GM21723 (cell line): ENCODE measurements around the gene SLC25A13.
A peak's percentile ranks its signal among the peaks of the same experiment; 100 is the strongest.

Source experiments
- ATAC-seq: cut with Tn5 transposase; IDR thresholded peaks from one replicate; pipeline ENCODE4 v1.9.1; 2021; ENCODE audit warnings: mild to moderate bottlenecking, moderate library complexity; ENCODE audit not compliant: unreplicated experiment

SLC25A13 gene

GRCh38 chr7:96322847-96323461 is 1.1 kb upstream of the SLC25A13 start:
- no peak for ATAC-seq

GRCh38 chr7:96322373-96322695 is 436 bp upstream of the SLC25A13 start:
- ATAC-seq = no peak

DNA sequence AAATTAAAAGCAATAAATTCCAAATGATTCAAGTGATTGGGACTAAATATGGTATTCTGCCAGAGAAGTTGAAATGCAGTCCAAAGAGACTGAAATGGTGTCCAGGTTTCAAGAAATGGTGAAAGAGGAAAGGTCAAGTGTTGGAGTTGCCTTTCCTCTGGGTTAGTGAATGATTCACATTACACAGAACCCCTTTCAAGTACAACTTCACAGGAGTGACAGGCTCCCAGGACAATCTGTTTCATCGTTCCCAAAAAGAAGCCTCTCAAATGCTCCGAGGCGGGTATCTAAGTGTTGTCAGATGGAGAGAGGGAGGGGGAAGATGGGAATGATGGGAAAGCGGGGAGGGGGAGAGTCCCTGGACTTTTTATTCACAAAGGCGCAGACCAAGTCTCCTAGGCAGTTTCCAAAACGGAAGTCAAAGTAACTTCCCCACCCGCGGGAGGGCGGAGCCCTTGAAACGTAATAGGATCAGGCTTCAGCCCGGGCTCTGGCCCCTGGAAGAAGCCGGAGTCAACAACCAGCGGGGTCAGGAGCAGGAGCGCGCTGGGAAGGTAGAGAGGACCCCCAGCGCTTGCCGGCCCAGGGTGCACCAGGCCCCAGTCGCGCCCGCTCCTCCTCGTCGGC is 754 bp downstream of the SLC25A13 start:
- peak; percentile 59 for ATAC-seq

DNA sequence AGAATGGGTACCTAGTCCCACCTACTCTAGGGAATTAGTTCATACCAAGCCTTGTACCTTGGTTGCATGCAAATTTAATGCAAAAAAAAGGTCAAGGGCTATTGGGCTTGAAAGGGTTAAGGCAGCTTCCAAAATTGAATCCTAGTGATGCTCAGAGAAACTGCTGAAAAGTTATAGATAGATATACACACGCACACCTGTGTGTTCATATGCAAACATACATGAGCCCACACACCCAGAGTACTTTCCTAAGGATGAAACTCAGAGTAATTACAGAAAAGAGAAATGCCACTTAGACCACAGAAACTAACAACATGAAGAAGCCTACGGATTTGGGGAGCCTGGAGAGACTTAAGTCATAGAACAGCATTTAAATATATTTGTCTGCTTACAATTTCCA is 1.5 kb downstream of the SLC25A13 start:
- peak; percentile 37 for ATAC-seq

GRCh38 chr7:96319439-96319838 is 2.5 kb downstream of the SLC25A13 start:
- ATAC-seq = no peak

DNA sequence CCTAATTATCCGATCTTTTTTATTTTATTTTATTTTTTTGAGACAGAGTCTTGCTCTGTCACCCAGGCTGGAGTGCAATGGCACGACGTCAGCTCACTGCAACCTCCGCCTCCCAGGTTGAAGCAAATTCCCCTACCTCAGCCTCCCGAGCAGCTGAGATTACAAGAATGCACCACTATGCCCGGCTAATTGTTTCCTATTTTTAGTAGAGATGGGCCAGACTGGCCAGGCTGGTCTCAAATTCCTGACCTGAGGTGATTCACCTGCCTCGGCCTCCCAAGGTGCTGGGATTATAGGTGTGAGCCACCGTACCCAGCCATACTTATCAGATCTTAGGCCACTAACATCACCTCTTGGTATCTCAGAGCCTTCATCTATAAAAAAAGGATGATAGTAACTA is 4.9 kb downstream of the SLC25A13 start:
- ATAC-seq = no peak

DNA sequence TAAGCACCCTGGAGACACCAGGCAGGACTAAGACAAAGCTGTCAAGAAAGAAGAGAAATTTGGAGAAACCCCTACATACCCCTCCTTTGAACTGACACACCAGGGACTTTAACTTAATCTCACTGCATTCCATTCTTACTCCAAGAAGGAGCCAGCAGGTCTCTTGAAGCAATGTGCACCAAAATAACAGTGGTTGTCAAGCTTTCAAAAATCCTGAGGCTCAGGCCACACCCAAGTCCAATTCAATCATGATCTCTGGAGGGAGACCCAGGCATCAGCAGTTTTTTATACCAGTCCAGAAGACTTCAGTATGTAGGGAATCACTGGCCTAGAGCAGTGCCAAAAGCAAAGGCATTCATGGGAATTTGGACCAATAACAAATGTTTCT is 6.8 kb downstream of the SLC25A13 start:
- no peak for ATAC-seq

GRCh38 chr7:96314402-96315124 is 7.3 kb downstream of the SLC25A13 start:
- ATAC-seq = no peak

DNA sequence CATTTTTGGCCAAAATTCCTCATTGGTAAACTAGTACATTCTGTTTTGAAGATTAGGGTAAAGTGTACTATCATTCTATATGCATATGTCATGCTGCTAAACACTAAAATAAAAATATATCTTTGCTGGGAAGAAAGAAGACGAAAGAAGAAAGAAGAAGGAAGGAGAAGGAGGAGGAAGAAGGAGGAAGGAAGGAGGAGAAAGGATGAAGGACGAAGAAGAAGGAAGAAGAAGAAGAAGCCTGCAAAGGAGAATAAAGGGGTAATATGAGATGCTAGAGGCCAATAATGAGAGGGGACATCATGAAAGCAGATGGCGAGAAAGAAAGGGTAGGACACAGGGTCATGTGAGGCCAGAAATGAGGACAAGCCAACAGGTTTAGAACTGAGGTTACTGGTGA is 8.0 kb downstream of the SLC25A13 start:
- ATAC-seq = no peak

DNA sequence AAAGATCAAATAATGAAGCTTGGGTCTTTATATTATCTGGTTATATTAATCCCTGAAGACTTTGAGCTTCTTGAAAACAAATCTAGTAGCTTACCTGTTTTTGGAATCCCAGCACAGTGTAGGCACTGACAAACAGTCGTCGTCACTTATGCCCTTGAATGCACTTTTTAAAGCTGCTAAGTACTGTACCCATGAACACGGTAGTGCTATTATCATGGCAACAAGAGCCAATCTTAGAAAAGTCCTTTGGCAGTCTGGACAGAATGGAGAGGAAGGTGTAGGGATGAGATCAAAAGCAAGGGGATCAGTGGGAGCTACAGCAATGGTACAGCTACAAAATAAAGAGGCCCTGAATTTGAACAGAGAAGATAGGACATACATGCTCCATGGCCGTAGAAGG is 9.4 kb downstream of the SLC25A13 start:
- no peak for ATAC-seq

DNA sequence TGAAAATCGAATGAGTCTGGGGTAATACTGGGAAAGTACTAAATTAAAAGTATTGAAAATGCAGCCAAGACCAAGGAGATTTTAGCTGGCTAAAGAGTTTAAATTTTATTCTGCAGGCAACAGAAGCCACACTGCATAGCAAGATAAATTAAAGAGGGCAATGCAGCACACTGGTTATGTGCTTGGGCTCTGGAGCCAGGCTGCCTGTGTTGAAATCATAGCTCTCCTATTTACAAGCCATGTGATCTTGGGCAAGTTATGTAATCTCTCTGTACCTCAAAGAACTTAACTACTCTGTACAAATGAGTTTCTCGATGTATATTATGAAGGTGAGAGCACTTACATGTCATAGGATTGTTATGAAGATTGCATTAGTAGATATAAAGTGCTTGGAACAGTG is 9.9 kb downstream of the SLC25A13 start:
- ATAC-seq = no peak

GRCh38 chr7:96310110-96310509 is 11.8 kb downstream of the SLC25A13 start:
- ATAC-seq = no peak

GRCh38 chr7:96308950-96309263 is 13.0 kb downstream of the SLC25A13 start:
- no peak for ATAC-seq

DNA sequence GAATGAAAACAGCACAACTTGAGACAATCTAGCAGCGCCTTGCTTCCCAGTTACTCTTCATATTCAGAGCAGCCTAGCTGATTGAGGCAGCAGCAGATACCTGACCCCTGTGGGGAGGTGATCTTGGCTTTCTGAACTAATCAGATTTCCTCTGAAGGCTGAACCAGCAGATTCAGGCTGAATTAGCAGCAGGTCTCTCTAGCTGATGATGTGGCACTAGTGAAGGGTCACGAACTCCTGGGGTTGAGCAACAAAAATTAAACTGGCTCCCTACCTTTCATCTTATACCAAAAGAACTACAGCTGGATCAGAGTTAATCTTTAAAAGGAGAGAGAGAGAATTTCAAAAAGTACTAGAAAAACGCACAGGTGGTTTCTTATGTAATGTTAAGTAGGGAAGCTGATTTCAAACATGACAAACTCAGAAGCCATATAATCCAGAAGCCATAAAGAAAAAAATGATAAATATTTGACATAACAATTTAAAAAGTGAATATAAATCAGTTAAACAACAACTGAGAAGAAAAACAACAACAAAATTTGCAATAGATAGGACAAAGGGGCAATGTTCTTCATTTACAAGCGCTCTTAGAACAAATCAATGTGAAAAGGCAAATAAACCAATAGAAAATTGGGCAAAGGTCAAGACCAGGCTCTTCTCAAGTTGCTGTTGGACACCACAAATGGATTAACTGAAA is 13.5 kb downstream of the SLC25A13 start:
- ATAC-seq = no peak

- no peak for ATAC-seq
Measured at GRCh38 chr7:96306385-96307125, 15.3 kb downstream of the SLC25A13 start.

DNA sequence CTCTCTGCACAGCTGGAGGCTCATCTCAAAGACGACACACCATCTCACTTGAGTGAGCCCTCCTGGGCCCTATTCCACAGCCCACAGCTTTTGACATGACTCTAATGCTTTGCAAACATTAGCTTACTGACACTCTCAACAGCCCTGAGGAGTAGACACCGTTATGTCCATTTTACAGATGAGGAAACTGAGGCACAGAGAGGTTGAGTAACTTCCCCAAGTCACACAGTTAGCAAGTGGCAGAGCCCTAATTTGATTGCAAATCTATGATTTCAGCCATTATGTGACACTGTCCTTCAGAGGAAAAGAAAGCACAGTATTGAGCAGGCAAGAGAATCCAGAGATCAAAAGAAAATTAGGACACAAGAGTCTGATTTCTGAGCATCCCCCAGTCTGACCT is 16.0 kb downstream of the SLC25A13 start:
- no peak for ATAC-seq

GRCh38 chr7:96304573-96304972 is 17.3 kb downstream of the SLC25A13 start:
- no peak for ATAC-seq

DNA sequence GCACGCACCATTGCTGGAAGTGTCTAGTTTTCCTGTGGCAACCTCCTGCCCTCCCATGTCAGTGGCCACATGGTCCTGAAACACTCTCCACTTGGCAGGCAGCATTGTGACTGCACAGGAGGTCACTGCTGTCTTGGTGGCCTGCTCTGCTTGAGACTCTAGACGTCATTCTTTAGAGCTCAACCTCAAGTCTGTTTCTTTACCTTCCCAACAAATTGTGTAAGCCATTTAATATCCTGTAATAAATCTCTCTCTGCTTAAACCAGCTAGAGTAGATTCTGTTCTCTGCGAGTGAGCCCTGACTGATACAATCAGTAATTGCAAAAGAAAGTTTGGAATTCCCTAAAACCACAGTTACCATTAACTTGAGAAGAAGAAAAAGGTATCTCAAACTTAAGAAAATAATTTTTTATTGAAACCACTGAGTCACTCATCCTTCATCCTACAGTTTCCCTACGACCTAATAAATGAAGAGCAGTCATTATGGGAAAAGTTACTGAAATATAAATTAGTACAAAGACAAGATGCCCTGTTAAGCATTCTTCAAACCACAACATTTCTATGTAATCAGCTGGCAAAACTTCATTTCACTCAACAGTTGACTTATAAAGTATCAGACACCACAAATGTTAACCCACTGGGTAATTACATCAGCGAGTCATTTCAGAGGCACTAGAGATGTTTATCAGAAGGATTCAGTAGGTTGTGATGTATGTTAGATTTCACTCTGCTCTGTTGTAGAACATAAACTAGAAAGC is 18.0 kb downstream of the SLC25A13 start:
- ATAC-seq = no peak

DNA sequence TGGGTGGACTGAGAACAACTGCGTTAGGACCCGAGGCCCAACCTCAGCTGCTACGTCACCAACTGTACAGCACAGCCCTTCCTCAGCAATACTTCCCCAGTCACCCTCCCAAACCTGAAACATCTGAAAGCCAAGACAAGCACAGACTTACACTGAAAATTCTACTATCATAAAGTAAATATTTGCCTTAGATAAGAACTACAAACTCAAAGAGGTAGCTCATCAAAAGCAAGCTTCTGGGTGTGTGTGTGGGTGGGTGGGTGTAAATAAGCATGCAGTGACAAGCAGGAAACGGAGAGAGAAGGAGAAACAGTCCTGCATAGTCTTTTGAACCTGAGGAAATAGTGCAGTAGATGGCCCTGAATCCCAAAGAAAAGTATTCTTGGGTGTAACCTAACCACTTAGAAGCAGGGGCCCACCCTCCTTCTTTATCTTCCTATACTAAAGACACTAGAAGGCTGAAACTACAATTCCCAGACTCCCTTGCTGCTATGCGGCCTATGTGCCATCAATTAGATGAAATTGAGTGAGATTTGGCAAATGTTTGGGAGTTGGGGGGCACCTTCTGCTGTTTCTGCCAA is 18.7 kb downstream of the SLC25A13 start:
- ATAC-seq = no peak

DNA sequence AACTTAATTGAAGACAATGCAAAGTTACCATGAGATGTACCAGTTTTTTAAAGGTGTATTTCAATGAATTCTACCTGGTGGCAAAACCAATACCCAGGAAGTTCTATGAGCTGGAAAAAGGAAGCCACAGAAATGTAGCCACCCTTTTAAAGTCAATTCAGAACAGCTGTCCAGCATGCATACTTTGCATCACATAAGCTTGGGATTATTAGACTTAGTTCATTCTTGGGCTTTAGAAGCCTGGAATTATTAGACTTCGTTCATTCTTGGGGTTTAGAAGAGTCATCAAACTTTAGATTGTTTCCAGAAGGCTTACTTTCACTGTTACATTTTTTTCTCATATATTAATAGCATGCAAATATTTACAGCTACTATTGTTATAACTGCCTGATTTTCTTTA is 20.9 kb downstream of the SLC25A13 start:
- no peak for ATAC-seq
